GM19452 (cell line): ENCODE data around the gene ELAPOR1.
"Not testable (repeated sequence)": the region's sequence is repeated elsewhere in the genome, so short reads cannot be mapped to it uniquely, and the experiment has no call there.

Experiments used
- ATAC-seq: cut with Tn5 transposase; IDR thresholded peaks from one replicate; pipeline ENCODE4 v1.9.1; 2021; ENCODE audit not compliant: unreplicated experiment

The ELAPOR1 gene

DNA sequence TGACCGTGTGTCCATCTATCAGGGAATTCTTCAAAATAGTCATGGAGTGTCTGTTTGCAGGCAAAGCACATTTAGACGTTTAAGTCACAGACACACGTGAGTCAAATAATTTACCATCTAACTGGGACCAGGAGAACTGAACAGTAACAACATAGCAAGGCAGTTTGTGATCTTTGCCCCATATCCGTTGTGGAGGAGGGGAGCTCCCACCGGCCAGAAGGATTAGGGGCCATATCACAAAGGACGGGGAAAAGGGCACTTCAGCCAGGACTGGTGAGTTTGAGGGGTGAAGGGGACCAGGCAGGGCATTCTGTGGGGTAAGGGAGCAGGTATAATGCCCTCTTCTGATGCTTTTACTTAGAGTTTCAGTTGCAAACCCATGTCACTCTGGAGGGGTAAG, 22.9 kb downstream of the ELAPOR1 start:
- ATAC-seq: no peak

DNA sequence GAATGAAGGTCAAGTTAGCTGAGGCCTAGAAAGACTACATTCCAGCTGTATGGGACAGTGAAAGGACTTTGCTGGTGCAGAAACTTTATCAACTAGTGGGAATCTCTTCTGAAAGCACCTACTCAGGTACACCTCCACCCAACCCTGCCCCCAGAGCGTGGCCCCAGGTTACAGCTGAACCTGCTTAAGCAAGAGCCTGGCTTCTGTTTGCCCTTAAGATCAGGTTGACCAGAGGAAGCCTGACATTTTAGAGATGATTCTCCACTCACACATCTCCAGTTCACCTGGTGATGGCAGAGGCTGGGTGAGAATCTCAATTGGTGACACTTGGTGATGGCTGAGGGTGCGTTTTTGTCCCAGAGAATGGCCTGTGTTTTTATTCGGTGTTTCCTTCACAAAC, 24.0 kb downstream of the ELAPOR1 start:
- no peak for ATAC-seq

DNA sequence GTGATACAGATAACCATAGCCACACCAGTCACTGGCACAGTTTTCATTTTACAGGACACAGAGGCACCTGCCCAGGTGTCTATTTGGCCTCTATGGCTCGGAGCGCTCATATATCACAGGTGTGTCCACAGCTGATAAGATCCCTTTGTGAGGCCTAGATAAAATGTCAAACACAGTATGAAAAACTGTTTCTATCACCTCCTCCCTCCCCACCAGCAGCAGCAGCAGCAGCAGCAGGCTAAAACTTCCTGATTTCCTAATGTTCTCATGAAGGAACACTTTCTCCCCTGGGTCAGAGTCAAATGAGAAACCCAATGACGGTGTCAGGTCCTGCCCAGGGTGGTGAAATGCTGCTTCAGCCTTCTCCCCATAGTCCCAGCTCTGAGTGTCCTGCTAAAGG, 24.4 kb downstream of the ELAPOR1 start:
- no peak for ATAC-seq

DNA sequence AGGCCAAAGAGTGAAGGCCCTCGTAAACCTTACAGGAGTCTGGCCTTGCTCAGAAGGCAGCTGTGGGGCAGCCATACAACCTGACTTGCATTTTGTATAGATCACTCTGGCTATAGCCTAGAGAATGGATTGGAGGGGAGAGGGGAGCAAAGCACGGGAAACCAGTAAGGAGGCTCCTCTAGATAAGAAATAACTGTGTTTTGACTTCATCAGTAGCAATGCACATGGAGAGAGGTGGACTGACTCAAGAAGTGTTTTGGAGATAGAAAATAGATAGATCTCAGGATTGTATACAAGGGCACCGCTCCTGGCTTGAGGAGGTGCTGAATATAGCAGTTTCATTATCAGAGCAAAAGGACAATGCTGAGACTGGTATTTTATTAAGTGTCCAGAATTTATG, 26.5 kb downstream of the ELAPOR1 start:
- no peak for ATAC-seq

- no peak for ATAC-seq
These were observed 28.3 kb downstream of the ELAPOR1 start for GRCh38 chr1:109142260-109142659.

- ATAC-seq: not testable (repeated sequence)
These were observed 28.8 kb downstream of the ELAPOR1 start for GRCh38 chr1:109142725-109143124.

DNA sequence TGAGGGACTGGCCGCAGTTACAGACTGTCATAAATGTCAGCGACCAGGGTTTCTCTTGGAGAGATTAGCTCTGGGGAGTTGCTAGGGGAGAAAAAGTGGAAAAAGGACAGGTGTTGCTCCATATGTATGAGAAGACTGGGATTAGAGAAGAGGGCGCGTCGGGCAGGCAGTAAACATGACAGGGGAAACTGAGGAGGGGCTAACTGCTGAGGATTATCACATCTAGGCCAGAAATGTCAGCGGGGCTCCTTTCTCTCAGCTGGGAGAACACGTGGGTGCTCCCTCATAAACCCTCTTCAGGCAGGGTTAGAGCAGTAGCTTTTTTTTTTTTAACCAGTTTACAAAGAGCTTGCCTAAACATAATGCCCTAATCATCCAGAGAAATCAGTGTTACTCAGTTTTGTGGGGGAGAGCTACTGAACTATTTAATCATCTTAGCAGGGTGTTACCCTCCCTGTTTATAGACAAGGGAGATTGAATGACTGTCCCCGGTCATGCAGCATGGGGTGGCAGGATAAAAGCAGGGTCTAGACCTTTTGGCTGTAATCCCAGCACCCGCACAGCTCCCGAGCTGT, 35.2 kb downstream of the ELAPOR1 start:
- ATAC-seq: no peak

- ATAC-seq: no peak
These were observed 36.1 kb downstream of the ELAPOR1 start for GRCh38 chr1:109149874-109150601.

- ATAC-seq: no peak
These were observed 37.5 kb downstream of the ELAPOR1 start for GRCh38 chr1:109151146-109151990.

DNA sequence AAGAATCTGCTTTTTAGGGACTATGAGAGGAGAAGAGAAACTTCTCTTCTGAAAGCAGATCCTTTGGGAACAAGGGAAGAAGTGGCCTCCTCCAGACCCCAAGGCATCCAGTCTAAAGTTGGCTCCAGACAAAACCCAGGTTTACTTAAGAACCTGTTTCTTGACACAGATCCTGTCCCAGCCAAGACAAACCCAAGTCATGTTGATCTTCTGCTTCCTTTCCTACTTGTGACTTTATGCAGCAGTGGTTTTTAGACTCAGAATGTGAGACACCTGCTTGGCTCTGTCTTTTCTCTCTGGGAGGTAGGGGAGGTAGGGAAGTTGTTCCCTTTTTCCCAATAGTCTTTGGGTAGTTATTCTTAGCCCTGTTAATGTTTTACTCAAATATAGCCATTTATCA, 38.3 kb downstream of the ELAPOR1 start:
- ATAC-seq: no peak

GRCh38 chr1:109156916-109157385, 43.0 kb downstream of the ELAPOR1 start:
- ATAC-seq: no peak

DNA sequence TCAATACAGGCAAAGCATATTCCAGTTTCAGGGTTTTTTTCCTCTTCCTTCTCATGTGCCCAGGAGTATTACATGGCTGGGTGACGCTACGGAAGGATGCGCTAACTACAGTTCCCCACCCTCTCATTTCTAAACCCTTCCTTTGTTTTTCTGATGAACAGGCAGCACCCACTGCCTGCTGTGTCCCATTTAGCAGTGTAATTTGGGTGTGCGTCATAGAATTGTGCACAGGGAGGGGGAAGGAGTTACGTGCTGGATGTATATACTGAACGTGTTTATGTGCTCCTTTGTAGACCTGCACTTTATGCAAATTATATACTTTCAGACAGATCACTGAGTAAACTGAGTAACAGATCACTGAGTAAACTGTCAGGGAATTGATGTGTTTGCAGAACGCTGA, 44.5 kb downstream of the ELAPOR1 start:
- ATAC-seq: no peak

GRCh38 chr1:109159326-109159725, 45.4 kb downstream of the ELAPOR1 start:
- ATAC-seq: no peak

GRCh38 chr1:109160071-109160840, 46.3 kb downstream of the ELAPOR1 start:
- ATAC-seq: no peak

GRCh38 chr1:109161858-109162606, 48.1 kb downstream of the ELAPOR1 start:
- peak; percentile 59 for ATAC-seq

GRCh38 chr1:109162626-109163025, 48.7 kb downstream of the ELAPOR1 start:
- no peak for ATAC-seq

DNA sequence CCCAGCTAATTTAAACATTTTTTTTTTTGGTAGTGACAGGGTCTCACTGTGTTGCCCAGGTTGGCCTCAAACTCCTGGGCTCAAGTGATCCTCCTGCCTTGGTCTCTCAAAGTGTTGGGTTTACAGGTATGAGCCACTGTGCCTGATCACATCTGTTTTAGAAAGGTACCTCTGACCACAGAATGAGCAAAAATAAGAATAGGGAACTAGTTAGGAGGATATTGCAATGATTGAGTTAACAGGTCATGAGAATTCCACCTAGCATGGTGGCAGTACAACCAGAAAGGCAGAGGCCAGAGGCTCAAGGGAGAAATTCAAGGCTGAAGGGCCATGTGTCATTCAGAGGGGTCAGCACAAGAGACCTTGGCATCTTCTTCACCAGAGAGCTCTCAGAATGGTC, 49.6 kb downstream of the ELAPOR1 start:
- ATAC-seq: no peak
